ENCODE data around the gene RRP7A.
A peak's percentile ranks its signal among the peaks of the same experiment; 100 is the strongest.
"Not testable (repeated sequence)": the region's sequence is repeated elsewhere in the genome, so short reads cannot be mapped to it uniquely, and the experiment has no call there.

The RRP7A gene, protein sequence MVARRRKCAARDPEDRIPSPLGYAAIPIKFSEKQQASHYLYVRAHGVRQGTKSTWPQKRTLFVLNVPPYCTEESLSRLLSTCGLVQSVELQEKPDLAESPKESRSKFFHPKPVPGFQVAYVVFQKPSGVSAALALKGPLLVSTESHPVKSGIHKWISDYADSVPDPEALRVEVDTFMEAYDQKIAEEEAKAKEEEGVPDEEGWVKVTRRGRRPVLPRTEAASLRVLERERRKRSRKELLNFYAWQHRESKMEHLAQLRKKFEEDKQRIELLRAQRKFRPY

DNA sequence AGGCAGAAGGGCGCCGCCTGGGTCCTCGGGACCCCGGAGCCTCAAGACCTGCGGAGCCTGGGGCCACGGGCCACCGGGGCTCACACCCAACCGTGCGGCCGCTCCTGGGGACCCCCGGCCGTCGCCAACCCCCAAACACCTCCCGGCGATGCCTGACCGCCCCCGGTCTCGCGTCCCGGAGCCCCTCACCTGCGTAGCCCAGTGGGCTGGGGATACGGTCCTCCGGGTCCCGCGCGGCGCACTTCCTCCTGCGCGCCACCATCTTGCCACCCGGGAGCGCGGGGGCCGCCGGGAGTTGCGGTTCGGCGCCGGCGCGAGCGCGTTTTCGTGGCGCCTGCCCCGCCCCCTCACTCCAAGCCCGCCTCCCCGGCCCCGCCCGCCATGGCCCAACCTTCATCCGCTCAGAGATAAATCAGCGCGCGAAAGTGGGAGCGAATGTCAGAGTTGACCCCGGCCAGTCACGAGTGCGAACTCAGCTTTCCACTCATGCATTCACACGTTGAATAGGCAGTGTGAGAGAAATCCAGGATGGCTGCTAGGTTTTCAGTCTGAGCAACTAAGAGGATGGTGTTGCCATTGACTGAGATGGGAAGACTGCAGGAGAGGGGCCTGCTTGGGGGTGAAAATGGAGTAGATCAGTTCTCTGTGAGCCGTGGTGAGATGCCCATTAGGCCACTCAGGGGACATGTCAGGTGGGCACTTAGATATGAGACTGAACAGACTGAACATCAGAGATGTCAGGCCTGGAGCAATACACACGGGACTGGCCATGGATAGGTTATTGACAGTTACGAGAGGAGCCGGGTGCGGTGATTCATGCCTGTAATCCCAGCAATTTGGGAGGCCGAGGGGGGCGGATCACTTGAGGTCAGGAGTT, at the start of gene RRP7A:
TSS of gene RRP7A (minus strand) at position 272 of the 877 bp plus-strand sequence. CDS start at position 262, 10 bp downstream.
- peak; percentile 94 for FAIRE-seq
- DNase-seq (ENCODE audit: insufficient read length, low spot score) = peak; percentile 62

DNA sequence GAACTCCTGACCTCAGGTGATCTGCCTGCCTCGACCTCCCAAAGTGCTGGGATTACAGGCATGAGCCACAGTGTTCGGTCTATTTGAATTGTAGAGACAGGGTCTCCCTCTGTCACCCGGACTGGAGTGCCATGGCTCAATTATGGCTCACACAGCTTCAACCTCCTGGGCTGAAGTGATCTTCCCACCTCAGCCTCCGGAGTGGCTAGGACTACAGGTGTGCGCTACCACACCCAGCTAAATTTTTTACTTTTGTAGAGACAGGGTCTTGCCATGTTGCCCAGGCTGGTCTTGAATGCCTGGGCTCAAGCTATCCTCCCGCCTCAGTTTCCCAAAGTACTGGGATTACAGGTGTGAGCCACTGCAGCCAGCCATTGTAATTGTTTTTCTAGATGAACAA, 48.4 kb upstream of the RRP7A start:
- FAIRE-seq; DNase-seq (ENCODE audit: insufficient read length, low spot score): not testable (repeated sequence)

DNA sequence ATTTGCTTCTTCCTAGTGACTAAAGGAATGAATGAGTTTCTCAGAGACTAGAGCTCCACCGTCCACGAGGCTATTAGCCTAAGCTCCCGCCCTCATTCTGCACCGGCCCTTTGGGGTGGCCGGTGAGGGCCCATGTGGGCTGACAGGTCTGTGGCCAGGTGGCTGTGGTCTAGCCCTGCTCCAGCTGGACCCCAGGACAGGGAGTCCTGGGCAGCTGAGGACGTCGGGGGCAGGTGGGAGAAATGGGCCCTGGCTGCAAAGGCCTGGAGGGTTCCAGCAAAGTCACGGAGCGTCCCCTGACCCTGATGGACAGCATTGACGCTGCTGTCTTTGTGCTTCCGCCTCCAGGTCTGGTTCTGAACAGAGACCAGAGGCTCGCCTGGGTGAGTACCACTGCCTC, 46.4 kb upstream of the RRP7A start:
- FAIRE-seq = no peak
- no peak for DNase-seq (ENCODE audit: insufficient read length, low spot score)

- DNase-seq (ENCODE audit: insufficient read length, low spot score) (no peak), FAIRE-seq (no peak)
Measured at GRCh38 chr22:42564699-42565098, 45.1 kb upstream of the RRP7A start.

GRCh38 chr22:42563943-42564342, 44.3 kb upstream of the RRP7A start:
- not testable (repeated sequence) for FAIRE-seq; DNase-seq (ENCODE audit: insufficient read length, low spot score)

- DNase-seq (ENCODE audit: insufficient read length, low spot score) = no peak
- peak; percentile 76 for FAIRE-seq
Measured at GRCh38 chr22:42562684-42563083, 43.1 kb upstream of the RRP7A start.

DNA sequence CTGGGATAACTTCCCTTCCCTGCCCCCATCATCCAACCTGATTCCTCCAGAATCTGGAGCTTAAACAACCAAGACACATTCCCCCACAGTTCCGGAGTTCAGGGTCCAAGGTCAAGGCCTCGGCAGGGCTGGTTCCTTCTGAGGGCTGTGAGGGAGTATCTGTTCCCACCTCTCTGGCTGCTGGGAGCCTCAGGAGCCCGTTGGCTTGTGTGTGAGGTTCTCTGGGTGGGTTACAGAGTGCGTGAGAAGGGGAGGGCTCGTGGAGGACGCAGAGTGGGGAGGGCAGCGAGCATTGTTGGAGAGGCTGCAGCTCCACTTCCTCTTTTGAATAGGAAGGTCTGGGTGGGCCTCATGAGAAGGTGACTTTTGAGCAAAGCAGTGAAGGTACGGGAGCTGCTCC, 42.7 kb upstream of the RRP7A start:
- DNase-seq (ENCODE audit: insufficient read length, low spot score) = no peak
- FAIRE-seq = peak; percentile 68

GRCh38 chr22:42561856-42562255, 42.3 kb upstream of the RRP7A start:
- FAIRE-seq = no peak
- no peak for DNase-seq (ENCODE audit: insufficient read length, low spot score)

DNA sequence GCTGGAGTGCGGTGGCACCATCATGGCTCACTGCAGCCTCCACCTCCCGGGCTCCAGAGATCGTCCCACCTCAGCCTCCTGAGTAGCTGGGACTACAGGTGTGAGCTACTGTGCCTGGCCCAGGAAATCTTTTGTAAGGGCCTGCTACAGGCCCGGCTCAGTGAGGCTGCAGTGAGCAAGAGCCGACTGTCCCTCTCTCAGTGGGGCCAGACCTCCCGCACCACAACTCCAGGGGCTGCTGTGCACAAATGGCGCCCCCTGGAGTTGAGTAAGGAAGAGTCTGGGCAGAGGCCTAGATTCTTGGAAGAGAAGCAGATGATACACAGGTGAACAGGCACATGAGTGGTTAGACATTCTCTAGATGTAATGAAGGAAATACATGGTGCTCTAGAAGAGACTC, 41.2 kb upstream of the RRP7A start:
- no peak for DNase-seq (ENCODE audit: insufficient read length, low spot score)
- peak; percentile 21 for FAIRE-seq

GRCh38 chr22:42560381-42560780, 40.8 kb upstream of the RRP7A start:
- FAIRE-seq (no peak), DNase-seq (ENCODE audit: insufficient read length, low spot score) (no peak)

DNA sequence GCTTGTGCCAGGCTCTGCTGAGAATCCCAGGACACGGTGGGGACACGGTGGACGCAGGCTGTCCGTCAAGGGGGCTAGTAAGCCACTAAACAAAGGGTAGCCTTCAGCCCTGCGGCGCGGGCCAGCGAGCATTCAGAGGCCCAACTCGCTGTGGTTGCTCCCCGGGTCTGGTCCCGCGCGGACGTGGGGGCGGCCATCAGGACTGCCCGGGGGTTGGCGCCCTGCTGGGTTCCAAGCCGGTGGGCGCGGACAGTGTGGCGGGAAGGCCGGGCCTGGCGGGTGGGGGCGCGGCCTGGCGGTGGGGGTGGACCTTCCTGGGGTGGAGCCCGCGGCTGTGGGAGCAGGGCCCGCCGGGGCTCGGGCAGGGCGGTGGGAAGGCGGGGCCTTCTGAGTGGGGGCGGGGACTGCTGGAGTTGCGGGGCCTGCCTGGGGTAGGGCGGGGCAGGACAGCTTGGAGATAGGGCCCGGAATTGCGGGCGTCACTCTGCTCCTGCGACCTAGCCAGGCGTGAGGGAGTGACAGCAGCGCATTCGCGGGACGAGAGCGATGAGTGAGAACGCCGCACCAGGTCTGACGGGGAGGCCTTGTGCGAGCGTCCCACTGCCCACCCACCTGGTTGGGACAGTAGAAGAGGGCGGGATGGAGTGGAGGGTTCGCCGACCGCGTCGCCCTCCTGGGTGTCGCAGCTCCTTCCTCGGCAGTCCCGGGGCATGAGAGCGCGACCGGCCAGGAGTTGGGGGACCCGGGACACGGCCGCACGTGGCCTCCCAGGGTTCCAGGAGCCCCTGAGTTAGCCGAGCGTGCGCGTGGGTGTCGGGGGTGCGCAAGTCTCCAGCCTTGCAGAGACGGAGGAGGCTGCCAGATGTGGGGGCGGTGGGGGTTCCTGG, 34.1 kb upstream of the RRP7A start, which contains the start of gene SERHL2:
TSS of gene SERHL2 (plus strand) at position 482 of the 887 bp plus-strand sequence. CDS start at position 547, 65 bp downstream.
- DNase-seq (ENCODE audit: insufficient read length, low spot score) (peak; percentile 70), FAIRE-seq (no peak)

GRCh38 chr22:42552294-42552647, 32.7 kb upstream of the RRP7A start:
- FAIRE-seq; DNase-seq (ENCODE audit: insufficient read length, low spot score): not testable (repeated sequence)

DNA sequence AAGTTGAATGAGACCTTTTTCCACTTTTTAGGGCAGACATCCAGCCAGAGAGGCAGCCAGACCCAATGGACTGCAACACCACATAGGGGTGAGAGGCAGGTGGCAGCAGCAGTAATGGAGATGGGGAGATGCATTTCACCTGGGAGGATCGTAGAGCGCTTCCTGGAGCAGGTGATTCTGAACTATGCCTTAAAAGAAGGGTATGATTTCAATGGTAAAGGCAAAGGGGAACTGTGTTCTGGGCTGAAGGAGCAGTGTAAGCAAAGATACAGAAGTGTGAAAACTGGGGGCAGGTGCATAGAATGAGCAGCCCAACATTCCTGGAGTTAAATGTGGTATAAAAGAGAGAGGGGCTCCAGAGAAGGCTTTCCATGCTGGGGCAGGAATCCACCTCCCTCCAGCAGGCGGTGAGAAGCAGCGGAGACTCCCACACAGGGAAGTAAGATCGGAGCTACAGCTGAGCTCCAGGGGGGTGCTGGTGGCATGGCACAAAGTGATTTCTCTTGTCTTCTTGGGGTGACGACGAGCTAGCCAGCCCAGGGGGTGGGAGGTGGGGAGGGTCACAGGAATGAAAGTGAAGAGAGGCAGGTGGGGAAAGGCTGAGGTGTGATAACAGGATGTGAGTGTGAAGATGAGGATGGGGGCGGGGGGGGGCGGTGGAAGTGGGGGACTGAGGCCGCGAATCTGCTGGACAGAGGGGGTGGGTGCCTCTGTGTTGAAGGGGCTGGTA, 29.9 kb upstream of the RRP7A start:
- no peak for FAIRE-seq
- DNase-seq (ENCODE audit: insufficient read length, low spot score) = no peak

GRCh38 chr22:42548597-42549330, 29.2 kb upstream of the RRP7A start:
- no peak for FAIRE-seq
- DNase-seq (ENCODE audit: insufficient read length, low spot score) = no peak

- DNase-seq (ENCODE audit: insufficient read length, low spot score); FAIRE-seq: not testable (repeated sequence)
Measured at GRCh38 chr22:42548126-42548525, 28.5 kb upstream of the RRP7A start.

DNA sequence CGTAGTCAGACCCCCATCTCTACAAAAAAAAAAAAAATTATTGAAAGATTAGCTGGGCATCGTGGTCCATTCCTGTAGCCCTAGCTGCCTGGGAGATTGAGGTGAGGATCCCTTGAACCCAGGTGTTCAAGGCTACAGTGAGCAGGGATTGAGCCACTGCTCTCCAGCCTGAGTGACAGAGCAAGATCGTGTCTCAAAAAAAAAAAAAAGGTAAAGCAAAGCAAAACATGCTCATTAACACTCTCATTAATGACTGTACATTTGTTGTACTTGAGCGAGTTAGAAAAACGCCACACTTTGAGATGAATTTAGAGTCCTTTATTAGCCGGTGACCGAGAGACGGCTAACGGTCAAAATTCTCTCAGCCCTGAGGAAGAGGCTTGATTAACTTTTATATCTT, 28.0 kb upstream of the RRP7A start:
- FAIRE-seq (no peak), DNase-seq (ENCODE audit: insufficient read length, low spot score) (no peak)

- FAIRE-seq (no peak), DNase-seq (ENCODE audit: insufficient read length, low spot score) (no peak)
Measured at GRCh38 chr22:42544686-42545085, 25.1 kb upstream of the RRP7A start.

DNA sequence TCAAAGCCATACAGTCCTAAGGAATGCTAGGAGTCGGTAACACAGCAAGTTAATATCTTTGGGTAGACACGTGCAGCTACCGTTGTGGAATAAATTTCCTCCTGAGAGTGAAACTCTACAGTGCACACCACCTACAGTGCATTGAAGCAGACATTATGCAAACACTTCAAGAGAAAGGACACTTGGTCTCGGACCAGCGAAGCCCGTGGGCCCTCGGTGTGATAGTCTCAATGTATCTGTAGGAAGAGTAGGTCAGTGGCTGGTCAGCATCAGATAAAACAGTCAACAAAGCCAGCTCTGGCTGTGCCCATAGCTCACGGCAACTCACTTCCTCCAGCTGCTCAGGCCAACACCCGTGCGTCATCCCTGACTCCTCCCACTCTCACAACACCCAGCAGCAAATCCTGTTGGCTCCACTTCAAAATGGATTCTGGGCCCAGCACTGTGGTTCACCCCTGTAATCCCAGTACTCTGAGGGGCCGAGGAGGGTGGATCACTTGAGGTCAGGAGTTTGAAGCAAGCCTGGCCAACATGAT, 19.7 kb upstream of the RRP7A start:
- DNase-seq (ENCODE audit: insufficient read length, low spot score) = not testable (repeated sequence)
- peak; percentile 79 for FAIRE-seq

GRCh38 chr22:42537199-42537831, 17.7 kb upstream of the RRP7A start:
- peak; percentile 71 for FAIRE-seq

More at GRCh38 chr22:42537199-42537831, 17.7 kb upstream of the RRP7A start:
- not testable (repeated sequence) for DNase-seq (ENCODE audit: insufficient read length, low spot score)

Data from GM19239 (cell line).